Stomach smooth muscle (tissue), 2 donors: Measurements from ENCODE around the gene SCGB1A1.

Experiments used
- H3K27ac ChIP-seq: one replicate; pipeline ENCODE4 v1.7.0; 2013; ENCODE audit warnings: mild to moderate bottlenecking, low read length, inconsistent platforms
- H3K27me3 ChIP-seq, 2 donors: one replicate each; pipeline ENCODE4 v1.7.0; 2013; ENCODE audit warnings: low read length in 2 of 2; ENCODE audit not compliant: insufficient read depth in 2 of 2, control insufficient read depth in 1 of 2
- H3K36me3 ChIP-seq, 2 donors: one replicate each; pipeline ENCODE4 v1.7.0; 2013; ENCODE audit warnings: low read length in 2 of 2; ENCODE audit not compliant: control insufficient read depth in 2 of 2, insufficient read depth in 2 of 2
- H3K4me1 ChIP-seq: one replicate; pipeline ENCODE4 v1.7.0; 2013; ENCODE audit warnings: low read length; ENCODE audit not compliant: control insufficient read depth, insufficient read depth
- H3K4me3 ChIP-seq, 2 donors: one replicate each; pipeline ENCODE4 v1.7.0; 2013; ENCODE audit warnings: low read length in 2 of 2
- H3K9ac ChIP-seq, 2 donors: one replicate each; pipeline ENCODE4 v1.7.0; 2013; ENCODE audit warnings: low read length in 2 of 2, mild to moderate bottlenecking in 1 of 2
- H3K9me3 ChIP-seq, 2 donors: one replicate each; pipeline ENCODE4 v1.7.0; 2013; ENCODE audit warnings: low read length in 2 of 2; ENCODE audit not compliant: control insufficient read depth in 2 of 2
- donor health status: healthy.
- donor health status: Pancreatic carcinoma.

The SCGB1A1 gene

DNA sequence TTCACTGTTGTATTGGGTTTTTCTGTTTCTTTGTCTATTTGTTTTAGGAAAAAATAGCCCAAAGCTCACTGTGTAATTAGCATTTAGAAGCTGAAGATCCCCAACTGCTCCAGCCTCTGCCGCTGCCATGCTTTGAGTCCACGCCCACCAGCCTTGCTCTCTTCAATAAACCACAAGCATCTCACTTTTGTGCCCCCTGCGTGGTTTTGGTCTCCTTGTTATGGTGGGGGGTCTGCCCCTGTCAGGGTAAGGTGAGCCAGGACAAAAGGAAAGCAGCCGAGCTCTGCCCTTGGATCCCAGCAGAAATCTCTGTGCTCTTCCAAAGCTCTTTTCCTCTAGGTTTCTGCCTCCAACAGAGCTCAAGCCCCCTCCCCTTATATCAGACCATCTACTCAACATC, 4.2 kb downstream of the SCGB1A1 start:
- H3K27me3 ChIP-seq = no peaks in the 10 kb centered on the region
- no peak overlapping the region for H3K27ac ChIP-seq
- H3K9me3 ChIP-seq = no peaks in the 10 kb centered on the region
- H3K9ac ChIP-seq = no peak overlapping the region
- no peak overlapping the region for H3K4me3 ChIP-seq
- H3K36me3 ChIP-seq = no peaks in the 10 kb centered on the region
- peaks cover 31% of the 10 kb centered on the region for H3K4me1 ChIP-seq

DNA sequence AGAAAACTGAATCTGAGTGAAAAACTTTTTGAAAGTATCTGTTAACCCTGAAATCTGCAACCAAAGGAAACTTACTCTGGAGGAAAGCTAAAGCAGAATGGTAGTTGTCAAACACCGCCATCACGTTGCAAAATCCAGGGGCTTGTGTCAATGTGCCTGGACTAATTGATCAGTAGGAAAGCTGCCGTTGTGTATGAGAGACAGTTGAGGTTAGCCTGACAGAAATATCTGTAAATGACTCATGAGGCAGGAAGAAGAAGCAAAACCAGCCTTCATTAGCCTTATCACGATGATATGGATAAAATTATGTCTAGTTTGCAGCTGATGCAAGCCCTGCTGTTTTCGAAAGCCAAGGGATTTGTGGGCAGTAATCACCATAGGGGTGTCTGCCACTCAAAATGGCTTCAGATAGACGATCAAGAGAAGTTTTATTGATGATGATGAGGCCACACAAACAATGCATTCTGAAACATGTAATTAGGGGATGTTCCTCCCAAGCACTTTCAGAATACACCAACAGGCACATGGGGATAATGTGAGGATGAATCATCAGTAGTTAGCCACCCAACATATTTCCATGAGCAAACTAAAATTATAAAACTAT, 8.9 kb downstream of the SCGB1A1 start:
- Histone ChIP-seq H3K36me3 (no peaks in the 10 kb centered on the region), H3K27me3 (no peaks in the 10 kb centered on the region), H3K27ac (no peak overlapping the region), H3K9me3 (no peaks in the 10 kb centered on the region), H3K4me1 (peaks cover 19% of the 10 kb centered on the region), H3K4me3 (no peak overlapping the region), H3K9ac (no peak overlapping the region)

DNA sequence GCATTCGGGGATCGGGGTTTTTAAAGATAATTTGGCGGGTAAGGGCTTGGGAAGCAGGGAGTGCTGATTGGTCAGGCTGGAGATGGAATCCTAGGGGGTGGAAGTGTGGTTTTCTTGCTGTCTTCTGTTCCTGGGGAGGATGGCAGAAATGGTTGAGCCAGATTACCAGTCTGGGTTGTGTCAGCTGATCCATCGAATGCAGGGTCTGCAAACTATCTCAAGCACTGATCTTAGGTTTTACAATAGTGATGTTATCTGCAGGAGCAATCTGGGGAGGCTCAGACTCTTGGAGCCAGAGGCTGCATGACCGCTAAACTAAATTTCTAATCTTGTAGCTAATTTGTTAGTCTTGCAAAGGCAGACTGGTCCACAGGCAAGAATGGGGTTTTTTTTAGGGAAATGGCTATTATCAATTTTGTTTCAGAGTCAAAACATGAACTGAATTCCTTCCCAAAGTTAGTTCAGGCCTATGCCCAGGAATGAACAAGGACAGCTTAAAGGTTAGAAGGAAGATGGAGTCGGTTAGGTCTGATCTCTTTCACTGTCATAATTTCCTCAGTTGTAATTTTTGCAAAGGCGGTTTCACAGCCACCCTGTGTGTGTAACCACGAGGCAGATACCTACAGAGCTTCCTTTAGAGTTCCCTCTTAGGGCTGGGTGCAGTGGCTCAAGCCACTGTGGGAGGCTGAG, 10.2 kb downstream of the SCGB1A1 start:
- no peaks in the 10 kb centered on the region for H3K9me3 ChIP-seq
- H3K36me3 ChIP-seq = no peaks in the 10 kb centered on the region
- H3K4me3 ChIP-seq = no peak overlapping the region
- no peak overlapping the region for H3K9ac ChIP-seq
- H3K4me1 ChIP-seq = peaks cover 30% of the 10 kb centered on the region
- no peaks in the 10 kb centered on the region for H3K27me3 ChIP-seq
- no peak overlapping the region for H3K27ac ChIP-seq

DNA sequence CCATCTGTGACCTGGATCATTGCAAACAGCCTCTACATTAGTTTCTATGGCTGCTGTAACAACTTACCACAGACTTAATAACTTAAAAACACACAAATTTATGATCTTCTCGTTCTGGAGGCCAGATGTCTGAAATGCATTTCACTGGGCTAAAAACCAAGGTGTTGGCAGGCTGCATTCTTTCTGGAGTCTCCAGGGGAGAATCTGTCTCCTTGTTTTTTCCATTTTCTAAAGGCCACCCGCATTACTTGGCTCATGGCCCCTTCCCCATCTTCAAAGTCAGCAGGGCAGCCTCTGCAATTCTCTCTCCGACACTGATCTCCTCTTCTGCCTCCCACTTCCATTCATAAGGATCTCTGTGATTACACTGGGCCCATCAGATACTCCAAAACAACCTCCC, 11.6 kb downstream of the SCGB1A1 start:
- no peak overlapping the region for H3K4me3 ChIP-seq
- H3K27me3 ChIP-seq = no peaks in the 10 kb centered on the region
- H3K27ac ChIP-seq = no peak overlapping the region
- no peaks in the 10 kb centered on the region for H3K9me3 ChIP-seq
- H3K36me3 ChIP-seq = no peaks in the 10 kb centered on the region
- peaks cover 34% of the 10 kb centered on the region for H3K4me1 ChIP-seq
- H3K9ac ChIP-seq = no peak overlapping the region

DNA sequence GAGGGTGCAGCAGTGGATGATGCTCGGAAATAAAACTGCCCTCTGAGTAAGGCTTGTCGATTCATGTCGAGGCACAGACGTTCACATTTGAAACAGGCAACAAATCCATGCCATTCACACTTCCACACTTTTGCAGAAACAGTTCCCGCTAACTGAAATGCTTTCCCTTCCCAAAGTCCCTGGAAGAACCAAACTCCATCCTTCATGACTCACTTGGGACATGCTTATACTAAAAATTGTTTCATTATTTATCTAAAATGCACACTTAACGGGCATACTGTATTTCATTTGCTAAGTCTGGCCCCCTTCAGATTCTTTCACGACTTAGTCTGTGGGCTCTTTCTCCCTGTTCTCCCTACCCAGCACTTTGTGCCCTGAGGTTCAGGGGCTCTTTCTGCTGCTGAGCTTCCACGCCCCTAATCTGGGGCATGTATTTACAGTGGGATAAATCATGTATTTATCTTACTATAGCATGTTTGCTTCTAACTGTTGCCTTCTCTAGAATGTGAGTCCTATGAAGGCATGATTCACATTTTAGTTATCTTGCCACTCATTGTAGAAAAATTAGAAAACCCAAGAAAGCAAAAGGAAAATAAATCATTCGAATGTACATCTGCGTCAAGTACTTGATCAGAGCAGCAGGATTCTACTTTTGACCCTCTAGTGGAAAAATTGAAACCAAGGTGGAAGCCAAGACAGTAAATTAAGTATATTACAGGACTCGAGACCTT, 12.5 kb downstream of the SCGB1A1 start:
- no peaks in the 10 kb centered on the region for H3K9me3 ChIP-seq
- H3K27ac ChIP-seq = peak overlapping the region; percentile 53
- H3K27me3 ChIP-seq = no peaks in the 10 kb centered on the region
- H3K4me1 ChIP-seq = peaks cover 42% of the 10 kb centered on the region
- no peak overlapping the region for H3K4me3 ChIP-seq
- no peaks in the 10 kb centered on the region for H3K36me3 ChIP-seq
- no peak overlapping the region for H3K9ac ChIP-seq

DNA sequence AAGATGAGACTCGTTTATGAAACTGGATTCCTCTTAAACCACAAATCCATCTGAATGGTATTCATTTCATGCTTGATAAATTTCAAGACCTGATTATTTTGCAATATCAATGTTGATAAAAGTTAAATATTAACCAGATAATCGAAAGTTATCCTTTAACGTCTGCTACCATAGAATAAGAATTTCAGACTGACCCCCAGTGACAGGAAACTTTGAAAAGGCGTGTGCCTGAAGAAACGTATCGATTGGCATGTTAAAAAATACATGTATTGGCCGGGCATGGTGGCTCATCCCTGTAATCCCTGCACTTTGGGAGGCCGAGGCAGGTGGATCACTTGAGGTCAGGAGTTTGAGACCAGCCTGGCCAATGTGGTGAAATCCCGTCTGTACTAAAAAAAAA, 13.9 kb downstream of the SCGB1A1 start:
- Histone ChIP-seq H3K4me3 (no peak overlapping the region), H3K4me1 (peaks cover 42% of the 10 kb centered on the region), H3K9me3 (no peaks in the 10 kb centered on the region), H3K9ac (no peak overlapping the region), H3K27ac (peak overlapping the region; percentile 73), H3K27me3 (no peaks in the 10 kb centered on the region), H3K36me3 (no peaks in the 10 kb centered on the region)

DNA sequence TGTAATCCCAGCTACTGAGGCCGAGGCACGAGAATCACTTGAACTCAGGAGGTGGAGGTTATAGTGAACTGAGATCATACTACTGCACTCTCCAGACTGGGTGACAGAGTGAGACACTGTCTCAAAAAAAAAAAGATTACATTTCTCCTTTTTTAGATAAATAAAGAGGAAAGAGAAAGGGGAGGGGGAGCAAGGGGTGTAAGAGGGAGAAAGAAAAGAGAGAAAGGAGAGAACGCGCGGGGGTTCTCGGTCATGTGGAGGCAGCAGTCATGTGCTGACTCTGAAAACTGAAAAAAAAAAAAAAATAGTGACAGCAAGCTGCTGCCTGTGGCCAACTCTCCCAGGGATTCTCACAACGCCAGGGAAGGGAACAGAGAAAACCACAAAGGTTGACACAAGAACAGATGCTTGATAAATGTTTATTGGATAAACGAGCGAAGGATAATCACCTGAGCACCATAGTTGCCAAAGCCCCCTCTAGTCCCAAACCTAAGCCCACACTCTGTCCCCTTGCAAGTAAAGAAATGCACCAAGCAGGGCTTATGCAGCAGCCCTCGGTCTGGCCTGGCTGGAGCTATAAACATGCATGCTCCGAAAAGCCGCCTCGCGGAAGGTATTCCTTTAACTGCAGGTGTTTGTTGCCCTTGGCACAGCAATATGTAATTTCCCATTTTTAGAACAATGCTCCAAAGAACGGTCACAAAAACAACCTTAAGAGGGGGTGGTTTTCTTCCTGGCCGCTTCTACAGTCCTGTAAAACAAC, 14.5 kb downstream of the SCGB1A1 start:
- peaks cover 42% of the 10 kb centered on the region for H3K4me1 ChIP-seq
- no peaks in the 10 kb centered on the region for H3K27me3 ChIP-seq
- H3K9ac ChIP-seq = peak overlapping the region in 1 of 2 donors; percentile 6
- peak overlapping the region in 1 of 2 donors; percentile 29 for H3K4me3 ChIP-seq
- no peaks in the 10 kb centered on the region for H3K9me3 ChIP-seq
- H3K36me3 ChIP-seq = no peaks in the 10 kb centered on the region
- H3K27ac ChIP-seq = peak overlapping the region; percentile 73

DNA sequence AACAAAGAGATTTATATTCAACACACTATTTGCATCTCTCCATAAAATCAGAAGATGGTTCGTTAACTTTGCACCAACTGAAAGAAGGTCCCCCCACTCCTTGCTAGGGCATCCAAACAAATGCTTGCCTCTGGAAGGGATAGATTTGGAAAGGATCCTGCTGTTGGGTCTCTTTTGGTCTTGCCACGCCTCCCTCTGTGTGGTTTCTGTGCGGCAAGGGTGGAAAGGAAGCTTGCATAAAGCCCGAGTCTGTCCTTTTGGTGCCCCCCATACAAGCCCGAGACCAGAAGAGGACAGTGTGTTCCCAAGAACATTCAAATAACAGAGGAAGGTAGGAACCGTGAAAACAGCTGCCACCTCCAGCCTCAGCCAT, 15.1 kb downstream of the SCGB1A1 start:
- H3K9ac ChIP-seq = peak overlapping the region; percentile 6 to 21
- H3K4me1 ChIP-seq = peaks cover 40% of the 10 kb centered on the region

DNA sequence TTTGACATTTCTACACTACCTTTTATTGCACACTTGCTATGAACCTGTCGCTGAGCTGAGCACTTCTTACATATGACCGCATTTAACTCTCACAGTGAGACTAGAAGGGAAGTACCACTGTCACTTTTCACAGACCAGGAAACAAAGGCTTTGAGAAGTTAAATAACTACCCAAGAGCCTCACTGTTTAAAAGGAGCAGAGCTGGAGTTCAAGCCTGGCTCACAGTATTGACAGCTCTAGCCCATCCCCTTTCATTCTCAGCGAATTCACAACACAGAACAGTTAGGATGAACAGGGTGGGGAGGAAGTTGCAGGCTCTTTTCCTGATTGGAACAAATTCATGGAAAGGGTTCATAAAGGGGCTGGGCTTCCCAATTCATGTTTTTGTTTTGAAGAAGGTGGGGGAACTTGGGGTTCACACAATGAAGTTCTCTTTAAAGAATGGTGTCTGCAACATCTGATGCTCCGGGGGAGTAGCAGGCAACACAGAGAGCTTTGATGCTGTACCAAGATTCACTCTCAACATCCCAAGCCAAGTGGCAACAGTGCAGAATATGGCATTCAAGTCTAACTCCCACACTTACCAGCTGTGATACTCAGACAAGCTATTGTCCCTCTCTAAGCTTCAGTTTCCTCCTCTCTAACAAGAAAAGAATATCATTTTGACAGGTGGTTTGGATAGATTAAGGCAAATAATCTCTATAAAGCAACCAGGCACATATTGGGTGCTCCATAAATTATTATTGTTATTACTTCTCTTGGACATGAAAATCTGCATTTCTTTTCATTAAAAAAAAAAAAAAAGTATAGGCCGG, 17.2 kb downstream of the SCGB1A1 start:
- H3K4me1 ChIP-seq = peaks cover 49% of the 10 kb centered on the region
- H3K36me3 ChIP-seq = no peaks in the 10 kb centered on the region
- no peaks in the 10 kb centered on the region for H3K27me3 ChIP-seq
- H3K4me3 ChIP-seq = no peak overlapping the region
- no peak overlapping the region for H3K9ac ChIP-seq
- H3K27ac ChIP-seq = peak overlapping the region; percentile 41
- no peaks in the 10 kb centered on the region for H3K9me3 ChIP-seq

More for the DNA sequence above, 15.1 kb downstream of the SCGB1A1 start:
- H3K27ac ChIP-seq = peak overlapping the region; percentile 73
- H3K4me3 ChIP-seq = peak overlapping the region in 1 of 2 donors; percentile 29
- H3K27me3 ChIP-seq = no peaks in the 10 kb centered on the region
- no peaks in the 10 kb centered on the region for H3K9me3 ChIP-seq
- H3K36me3 ChIP-seq = no peaks in the 10 kb centered on the region

DNA sequence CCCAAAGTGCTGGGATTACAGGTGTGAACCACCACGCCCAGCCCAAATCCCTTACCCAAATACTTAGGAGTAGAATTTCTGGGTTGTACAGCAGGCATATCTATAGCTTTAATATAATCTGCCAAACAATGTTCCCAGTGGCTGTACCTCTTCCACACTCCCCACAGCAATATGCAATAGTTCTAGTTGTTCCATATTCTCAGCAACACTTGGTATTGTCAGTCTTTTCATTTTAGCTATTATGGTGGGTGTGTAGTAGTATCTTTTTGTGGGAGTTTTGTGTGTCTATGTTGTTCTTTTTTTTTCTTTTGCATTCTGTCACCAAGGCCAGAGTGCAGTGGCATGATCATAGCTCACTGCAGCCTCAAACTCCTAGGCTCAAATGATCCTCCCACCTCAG, 18.8 kb downstream of the SCGB1A1 start:
- Histone ChIP-seq H3K4me3 (no peak overlapping the region), H3K27me3 (no peaks in the 10 kb centered on the region), H3K9ac (no peak overlapping the region), H3K27ac (no peak overlapping the region), H3K9me3 (no peaks in the 10 kb centered on the region), H3K4me1 (peaks cover 43% of the 10 kb centered on the region), H3K36me3 (no peaks in the 10 kb centered on the region)
